Fibroblast of the conjunctiva (primary cell): ENCODE measurements around the gene CD47.

Experiments
- DNase-seq: peaks from one replicate; pipeline ENCODE4 v3.0.0-alpha.2; 2010; ENCODE audit warnings: low read depth

The CD47 gene

DNA sequence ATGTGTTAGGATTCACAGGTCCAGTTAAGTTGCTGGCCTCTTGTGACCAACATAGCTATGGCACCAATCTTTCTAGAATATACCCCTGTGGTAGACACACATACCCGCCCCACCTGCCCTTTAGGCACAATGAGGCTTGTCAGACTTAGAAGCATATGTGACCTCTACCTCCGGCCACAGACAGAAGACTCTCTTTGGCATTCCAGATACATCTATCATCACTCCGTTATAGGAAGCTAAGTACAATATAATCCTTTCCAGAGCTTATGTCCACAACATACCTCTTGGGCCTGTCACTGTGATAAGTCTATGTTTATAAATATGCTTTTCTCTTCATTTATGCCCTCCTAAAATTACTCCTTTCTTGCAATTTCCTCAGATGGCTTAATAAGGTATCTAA, 39.8 kb downstream of the CD47 start:
- DNase-seq, result no peak

DNA sequence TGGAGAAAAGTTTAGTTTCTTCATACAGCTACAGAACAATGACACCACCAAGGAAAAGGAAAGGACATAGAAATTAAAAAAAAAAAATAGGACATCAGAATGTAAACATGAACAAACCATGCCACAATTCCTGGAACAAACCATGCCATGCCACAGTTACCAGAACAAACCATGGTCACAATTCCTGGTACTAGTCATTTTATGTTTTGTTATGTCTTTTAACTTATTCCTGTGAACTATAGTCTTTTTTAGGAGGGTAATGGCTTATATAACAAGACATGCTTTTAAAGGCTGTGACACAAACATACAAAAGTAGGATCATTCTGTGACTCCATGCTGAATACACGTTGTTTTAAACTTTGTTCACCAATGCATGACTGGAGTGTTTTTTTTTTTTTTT, 42.8 kb downstream of the CD47 start:
- DNase-seq, result no peak

- no peak for DNase-seq
Observed at GRCh38 chr3:108046247-108046646, 44.6 kb downstream of the CD47 start.

- DNase-seq, result no peak
Observed at GRCh38 chr3:108044699-108045098, 46.1 kb downstream of the CD47 start.

- DNase-seq, result no peak
Observed at GRCh38 chr3:108042300-108042699, 48.5 kb downstream of the CD47 start.

- no peak for DNase-seq
Observed at GRCh38 chr3:108041253-108041652, 49.6 kb downstream of the CD47 start.

DNA sequence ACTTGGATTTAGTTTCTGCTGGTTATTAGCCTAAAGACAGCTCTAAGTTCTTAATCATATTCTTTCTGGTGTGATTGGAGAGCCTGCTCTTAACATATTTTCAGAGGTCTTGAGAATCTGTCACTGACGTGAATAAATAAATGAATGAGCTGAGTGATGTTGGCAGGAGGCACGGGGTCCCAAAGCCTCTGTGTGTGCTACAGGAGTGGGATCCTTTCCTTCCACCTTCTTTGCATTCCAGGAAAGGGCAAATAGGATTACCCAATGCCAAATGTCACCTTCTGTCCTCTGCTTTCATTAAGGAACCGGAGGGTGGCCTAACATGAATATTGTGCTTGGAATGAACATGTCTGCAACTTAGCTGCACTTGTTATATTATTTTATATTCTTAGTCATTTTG, 53.1 kb downstream of the CD47 start:
- DNase-seq, result no peak

DNA sequence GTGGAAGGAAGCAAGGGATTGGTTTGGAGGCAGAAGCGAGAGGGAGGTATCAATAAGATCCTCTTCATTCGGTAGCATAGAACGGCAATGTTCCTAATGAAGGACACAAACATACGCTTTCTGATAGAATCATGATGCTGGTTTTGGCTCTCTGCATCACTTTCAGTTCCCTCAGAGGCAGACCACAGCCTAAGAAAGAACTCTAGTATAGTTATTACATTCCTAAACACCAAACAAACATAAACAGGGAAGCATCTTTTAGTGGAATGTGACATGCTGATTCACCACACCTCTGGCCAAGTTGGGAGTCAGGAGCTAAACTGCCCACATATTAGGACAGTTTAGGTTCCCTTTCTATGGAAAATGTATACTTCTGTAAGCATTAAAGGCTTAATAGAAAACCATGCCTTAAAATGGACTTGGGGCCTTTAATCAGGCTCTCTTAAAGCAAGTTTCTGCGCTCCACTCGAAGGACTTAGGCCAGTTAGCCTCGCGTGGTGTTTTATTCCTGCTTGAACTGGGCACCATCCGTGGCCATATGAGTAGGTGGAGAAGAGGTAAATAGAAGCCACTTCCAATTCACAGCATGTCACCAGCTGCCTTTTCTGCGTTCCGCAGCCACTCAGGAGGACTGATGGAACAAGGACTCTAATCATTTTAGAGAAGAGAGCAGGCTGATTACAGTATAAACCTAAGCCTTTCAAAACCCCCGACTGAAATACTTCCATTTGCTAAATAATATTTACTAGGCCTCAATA, 53.7 kb downstream of the CD47 start:
- peak; percentile 9 for DNase-seq

GRCh38 chr3:108036401-108036800, 54.4 kb downstream of the CD47 start:
- DNase-seq, result no peak

DNA sequence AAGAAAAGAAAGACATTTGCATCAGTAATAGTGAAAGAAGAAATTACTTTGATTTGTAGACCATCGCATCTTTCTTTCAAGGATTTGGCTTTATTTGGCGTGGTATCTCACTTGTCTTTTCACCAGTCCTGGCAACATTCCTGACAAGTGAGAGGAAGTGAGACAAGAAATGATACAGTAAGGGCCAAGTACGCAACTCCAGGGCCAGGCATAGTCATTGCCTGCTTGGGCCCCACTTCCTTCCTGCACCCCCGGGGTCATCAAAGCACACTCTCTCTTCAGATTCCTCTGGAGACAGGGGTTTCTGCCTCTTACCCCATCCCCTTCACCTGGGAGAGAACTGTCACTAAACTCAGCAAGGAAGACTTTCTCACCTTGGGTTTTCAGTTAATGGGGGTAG, 55.1 kb downstream of the CD47 start:
- no peak for DNase-seq

DNA sequence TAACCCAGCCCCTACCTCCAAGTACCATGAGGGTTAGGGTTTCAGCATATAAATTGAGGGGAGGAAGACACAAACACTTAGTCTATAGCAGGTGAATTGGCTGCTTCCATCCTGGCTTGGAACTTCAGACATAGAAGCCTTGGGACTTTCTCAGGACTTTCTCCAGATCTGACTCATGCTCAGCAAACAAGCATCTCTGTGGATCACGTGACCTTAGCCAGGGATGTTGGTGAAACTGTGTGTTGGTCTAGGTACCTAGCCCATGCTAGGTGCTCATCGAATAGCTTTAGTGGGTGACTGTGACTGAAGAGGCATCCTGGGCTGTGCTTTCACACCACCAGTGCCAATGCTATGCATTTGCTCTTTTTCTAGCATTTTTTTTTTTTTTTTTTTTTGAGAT, 58.9 kb downstream of the CD47 start:
- DNase-seq, result no peak

- DNase-seq, result no peak
Observed at GRCh38 chr3:108030960-108031359, 59.9 kb downstream of the CD47 start.

- DNase-seq, result no peak
Observed at GRCh38 chr3:108029466-108029865, 61.4 kb downstream of the CD47 start.

DNA sequence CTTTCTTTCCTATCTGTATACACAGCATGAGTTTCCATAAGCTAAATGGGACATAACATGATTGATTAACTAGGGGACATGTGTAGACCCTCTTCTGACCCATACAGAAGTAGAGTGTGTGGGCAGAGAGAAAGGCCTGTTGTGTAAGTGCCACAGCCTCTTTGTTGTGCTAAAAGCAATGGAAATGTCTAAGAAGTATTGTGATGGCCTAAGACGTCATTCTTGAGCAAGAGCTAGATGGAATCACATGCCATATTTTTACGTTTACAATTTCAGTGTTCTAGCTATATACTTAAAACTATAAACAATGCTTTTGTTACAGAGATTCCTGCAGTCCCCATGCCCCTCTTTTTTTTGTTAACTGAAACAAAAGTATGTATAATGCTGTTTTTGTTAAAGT, 61.9 kb downstream of the CD47 start:
- DNase-seq, result no peak

GRCh38 chr3:108025177-108025576, 65.7 kb downstream of the CD47 start:
- no peak for DNase-seq

- DNase-seq, result no peak
Observed at GRCh38 chr3:108024146-108024850, 66.5 kb downstream of the CD47 start.

- DNase-seq, result no peak
Observed at GRCh38 chr3:108022256-108023150, 68.3 kb downstream of the CD47 start.

GRCh38 chr3:108021533-108021932, 69.3 kb downstream of the CD47 start:
- DNase-seq, result no peak

DNA sequence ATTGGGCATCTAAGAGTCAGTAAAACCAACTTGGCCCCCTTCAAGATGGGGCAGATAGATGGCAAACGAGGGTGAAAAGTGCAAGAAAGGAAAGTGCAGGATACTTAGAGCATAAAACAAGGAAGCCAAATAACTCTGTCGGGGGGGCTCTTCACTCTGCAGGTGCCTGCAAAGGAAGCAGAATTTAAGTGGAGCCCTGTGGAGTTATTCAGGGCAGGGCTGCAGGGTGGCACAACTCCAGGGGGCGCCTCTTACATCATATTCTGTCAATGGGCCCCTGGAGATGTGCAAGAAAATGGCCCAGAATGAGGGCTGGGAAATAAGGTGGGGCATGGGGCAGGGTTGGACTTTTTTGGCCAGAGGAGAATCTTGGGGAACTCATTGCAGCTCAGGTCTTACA, 69.7 kb downstream of the CD47 start:
- no peak for DNase-seq

DNA sequence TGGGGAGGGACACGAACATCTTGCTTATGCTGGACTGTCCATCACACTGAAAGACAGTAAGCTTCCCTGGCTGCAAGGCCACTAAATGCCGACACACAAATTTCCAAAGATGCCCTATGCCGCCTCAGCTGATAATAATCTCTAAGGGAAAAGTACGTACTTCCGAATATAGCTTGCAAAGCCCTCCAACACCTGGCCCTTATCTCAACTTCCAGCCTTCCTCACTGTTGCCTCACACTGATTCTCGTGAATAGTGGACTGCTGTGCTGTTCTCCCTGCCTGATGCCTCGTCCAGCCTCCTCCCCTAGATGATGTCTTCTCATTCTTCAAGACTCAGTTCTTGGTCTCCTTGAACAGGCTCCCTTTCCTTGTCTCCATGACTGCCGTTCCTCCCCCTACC, 72.3 kb downstream of the CD47 start:
- DNase-seq, result no peak

DNA sequence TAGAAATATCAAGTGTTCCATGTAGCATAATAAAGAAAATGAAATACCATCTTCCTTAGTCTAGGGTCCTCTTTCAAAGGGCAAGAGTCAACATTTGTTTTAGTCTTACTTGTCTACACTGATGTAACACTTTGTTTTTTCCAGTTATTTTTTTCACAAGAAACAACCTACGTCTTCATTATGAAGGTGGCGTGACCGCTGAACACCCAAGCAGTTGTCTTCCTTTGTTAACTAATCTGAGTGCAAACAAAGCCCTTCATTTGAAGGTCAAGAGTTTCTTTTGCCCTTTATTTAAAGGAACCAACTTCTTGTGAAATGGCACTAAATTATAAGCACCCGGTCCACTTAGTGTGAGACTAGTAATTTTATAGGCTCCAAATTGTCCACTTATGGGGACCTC, 73.2 kb downstream of the CD47 start:
- no peak for DNase-seq

DNA sequence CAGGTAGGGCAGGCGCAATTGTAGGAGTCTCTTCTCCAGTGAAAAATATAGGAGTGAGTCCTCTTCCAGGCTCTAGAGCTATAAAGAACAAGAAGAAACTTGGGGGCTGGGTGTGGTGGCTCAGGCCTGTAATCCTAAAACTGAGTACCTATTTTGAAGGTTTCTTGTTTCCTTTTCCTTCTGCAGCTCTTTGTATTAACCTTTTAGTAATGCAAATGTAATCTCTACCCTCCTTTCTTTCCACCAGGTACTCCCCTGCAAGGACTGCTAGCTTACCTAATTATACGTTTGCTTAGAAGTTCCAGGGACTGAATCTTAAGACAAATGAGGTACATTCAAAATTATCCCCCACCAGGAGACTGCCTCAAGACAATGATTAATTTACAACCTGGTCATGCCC, 75.9 kb downstream of the CD47 start:
- no peak for DNase-seq
